Stomach (tissue), 4 donors: Measurements from ENCODE around the gene FSHR.

Experiments used
- EP300 ChIP-seq: sonication (generic); formaldehyde crosslinking; IDR thresholded peaks from one replicate; pipeline ENCODE4 v1.6.1; 2017; ENCODE audit warnings: antibody characterized with exemption
- POLR2A ChIP-seq, 4 donors: fragments of 450-650 bp; IDR thresholded peaks; one replicate each; pipeline ENCODE4 v1.6.1; 2016; ENCODE audit warnings: antibody characterized with exemption in 4 of 4, control low read depth in 2 of 4, mild to moderate bottlenecking in 1 of 4, moderate library complexity in 1 of 4

DNA sequence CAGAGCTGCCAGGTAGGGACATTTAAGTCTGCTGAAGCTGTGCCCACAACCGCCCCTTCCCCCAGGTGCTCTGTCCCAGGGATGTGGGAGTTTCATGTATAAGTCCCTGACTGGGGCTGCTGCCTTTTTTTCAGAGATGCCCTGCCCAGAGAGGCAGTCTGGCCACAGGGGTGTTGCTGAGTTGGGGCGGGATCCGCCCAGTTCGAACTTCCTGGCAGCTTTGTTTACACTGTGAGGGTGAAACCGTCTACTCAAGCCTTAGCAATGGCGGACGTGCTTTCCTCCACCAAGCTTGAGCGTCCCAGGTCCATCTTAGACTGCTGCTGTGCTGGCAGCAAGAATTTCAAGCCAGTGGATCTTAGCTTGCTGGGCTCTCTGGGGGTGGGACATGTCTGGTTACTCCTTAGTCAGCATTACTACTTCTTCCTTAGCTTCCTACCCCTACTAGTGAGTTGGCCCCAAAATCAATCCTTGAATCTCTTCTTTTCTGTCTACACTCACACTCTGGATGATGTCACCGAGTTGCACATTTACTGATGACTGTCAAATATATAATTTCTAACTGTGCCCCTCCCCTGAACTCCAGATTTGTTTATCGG lies 31.8 kb upstream of the FSHR start:
- TF ChIP-seq EP300 (no peak), POLR2A (IDR thresholded peaks at IDR 0.05) (no peak)
